ENCODE data around the gene TMPRSS13. TPM values are rescaled to one million over a fixed set of nuclear protein-coding genes. Genes with fewer than 3 reads are reported as not detected.

Gene TMPRSS13
- total RNA-seq, 2 donors from 2014 or later = 1.1 TPM; not detected in 1

GRCh38 chr11:117925198-117925925 is 3.8 kb downstream of the TMPRSS13 start:
- Histone ChIP-seq H3K27me3 (replicated peaks; ENCODE audit: insufficient read depth) (no peaks in the 10 kb centered on the region), H3K36me3 (no peaks in the 10 kb centered on the region), H3K4me3 (no peak overlapping the region), H3K9me3 (no peaks in the 10 kb centered on the region), H3K27ac (no peak overlapping the region), H3K4me1 (ENCODE audit: control insufficient read depth in 1 of 2, low read depth in 2 of 2) (no peaks in the 10 kb centered on the region)
- DNase-seq (ENCODE audit: low spot score) = no peak
- no peak for ATAC-seq (ENCODE audit: insufficient number of reproducible peaks, low FRiP score, low read depth)
- TF ChIP-seq, protein P1, sequence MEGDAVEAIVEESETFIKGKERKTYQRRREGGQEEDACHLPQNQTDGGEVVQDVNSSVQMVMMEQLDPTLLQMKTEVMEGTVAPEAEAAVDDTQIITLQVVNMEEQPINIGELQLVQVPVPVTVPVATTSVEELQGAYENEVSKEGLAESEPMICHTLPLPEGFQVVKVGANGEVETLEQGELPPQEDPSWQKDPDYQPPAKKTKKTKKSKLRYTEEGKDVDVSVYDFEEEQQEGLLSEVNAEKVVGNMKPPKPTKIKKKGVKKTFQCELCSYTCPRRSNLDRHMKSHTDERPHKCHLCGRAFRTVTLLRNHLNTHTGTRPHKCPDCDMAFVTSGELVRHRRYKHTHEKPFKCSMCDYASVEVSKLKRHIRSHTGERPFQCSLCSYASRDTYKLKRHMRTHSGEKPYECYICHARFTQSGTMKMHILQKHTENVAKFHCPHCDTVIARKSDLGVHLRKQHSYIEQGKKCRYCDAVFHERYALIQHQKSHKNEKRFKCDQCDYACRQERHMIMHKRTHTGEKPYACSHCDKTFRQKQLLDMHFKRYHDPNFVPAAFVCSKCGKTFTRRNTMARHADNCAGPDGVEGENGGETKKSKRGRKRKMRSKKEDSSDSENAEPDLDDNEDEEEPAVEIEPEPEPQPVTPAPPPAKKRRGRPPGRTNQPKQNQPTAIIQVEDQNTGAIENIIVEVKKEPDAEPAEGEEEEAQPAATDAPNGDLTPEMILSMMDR (IDR thresholded peaks at IDR 0.05) = no peak

GRCh38 chr11:117924631-117925170 is 4.5 kb downstream of the TMPRSS13 start:
- H3K4me1 ChIP-seq (ENCODE audit: control insufficient read depth in 1 of 2, low read depth in 2 of 2) = no peaks in the 10 kb centered on the region
- no peak for ATAC-seq (ENCODE audit: insufficient number of reproducible peaks, low FRiP score, low read depth)
- H3K27ac ChIP-seq = no peak overlapping the region
- H3K4me3 ChIP-seq = no peak overlapping the region
- no peak for DNase-seq (ENCODE audit: low spot score)
- no peaks in the 10 kb centered on the region for H3K27me3 ChIP-seq (replicated peaks; ENCODE audit: insufficient read depth)
- H3K36me3 ChIP-seq = no peaks in the 10 kb centered on the region
- H3K9me3 ChIP-seq = no peaks in the 10 kb centered on the region
- TF ChIP-seq, protein P1 (IDR thresholded peaks at IDR 0.05) = no peak

- DNase-seq (ENCODE audit: low spot score) (no peak), ATAC-seq (ENCODE audit: insufficient number of reproducible peaks, low FRiP score, low read depth) (no peak)
- Histone ChIP-seq H3K4me1 (ENCODE audit: control insufficient read depth in 1 of 2, low read depth in 2 of 2) (no peaks in the 10 kb centered on the region), H3K9me3 (no peaks in the 10 kb centered on the region), H3K27ac (no peak overlapping the region), H3K27me3 (replicated peaks; ENCODE audit: insufficient read depth) (no peaks in the 10 kb centered on the region), H3K4me3 (no peak overlapping the region), H3K36me3 (no peaks in the 10 kb centered on the region)
- TF ChIP-seq, protein P1 (IDR thresholded peaks at IDR 0.05) = no peak
These were observed 5.4 kb downstream of the TMPRSS13 start for GRCh38 chr11:117923773-117924172.

DNA sequence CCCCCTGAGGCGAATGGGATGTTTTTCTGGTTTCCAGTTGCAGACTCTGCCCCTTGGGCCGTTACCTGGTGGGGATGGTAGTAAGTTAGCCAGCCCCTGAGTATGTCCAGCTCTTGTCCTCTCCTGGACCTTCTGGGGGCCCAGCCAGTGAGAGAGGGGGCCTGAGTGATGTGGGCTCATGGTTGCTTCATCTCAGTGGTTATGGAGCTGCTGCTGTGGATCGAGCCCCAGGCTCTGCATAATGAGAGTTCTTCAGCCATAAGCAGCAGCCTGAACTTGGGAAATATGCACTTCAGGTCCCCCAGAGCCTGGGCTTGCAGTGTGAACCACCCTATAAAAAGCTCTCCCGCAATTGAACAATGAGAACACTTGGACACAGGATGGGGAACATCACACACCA is 5.9 kb downstream of the TMPRSS13 start:
- no peaks in the 10 kb centered on the region for H3K4me1 ChIP-seq (ENCODE audit: control insufficient read depth in 1 of 2, low read depth in 2 of 2)
- H3K27ac ChIP-seq = no peak overlapping the region
- ATAC-seq (ENCODE audit: insufficient number of reproducible peaks, low FRiP score, low read depth) (no peak), DNase-seq (ENCODE audit: low spot score) (no peak)
- no peaks in the 10 kb centered on the region for H3K27me3 ChIP-seq (replicated peaks; ENCODE audit: insufficient read depth)
- H3K36me3 ChIP-seq = no peaks in the 10 kb centered on the region
- H3K9me3 ChIP-seq = no peaks in the 10 kb centered on the region
- H3K4me3 ChIP-seq = no peak overlapping the region
- TF ChIP-seq, protein P1 (IDR thresholded peaks at IDR 0.05) = no peak

- Histone ChIP-seq H3K9me3 (no peaks in the 10 kb centered on the region), H3K4me1 (ENCODE audit: control insufficient read depth in 1 of 2, low read depth in 2 of 2) (no peaks in the 10 kb centered on the region), H3K27me3 (replicated peaks; ENCODE audit: insufficient read depth) (no peaks in the 10 kb centered on the region), H3K27ac (no peak overlapping the region), H3K36me3 (no peaks in the 10 kb centered on the region), H3K4me3 (no peak overlapping the region)
- TF ChIP-seq, protein P1 (IDR thresholded peaks at IDR 0.05) = no peak
- no peak for DNase-seq (ENCODE audit: low spot score)
- no peak for ATAC-seq (ENCODE audit: insufficient number of reproducible peaks, low FRiP score, low read depth)
These were observed 7.3 kb downstream of the TMPRSS13 start for GRCh38 chr11:117921893-117922292.
